Right cardiac atrium (tissue), 5 donors: ENCODE results near the gene GATA6. TPM values are rescaled to one million over a fixed set of nuclear protein-coding genes. Genes with fewer than 3 reads are reported as not detected.

Experiments
- ATAC-seq, 2 donors: fragments of 200-7000 bp; cut with Tn5 transposase; one replicate each; pipeline versions ENCODE4 v1.8.0 to v1.9.1; 2020; ENCODE audit warnings: moderate library complexity in 2 of 2, mild to moderate bottlenecking in 1 of 2
- DNase-seq, 3 donors: peaks; one replicate each; pipeline ENCODE4 v3.0.0-alpha.2; 2020
- H3K27ac ChIP-seq: one replicate; pipeline ENCODE4 v1.5.1; 2013; ENCODE audit warnings: mild to moderate bottlenecking, low read length, control low read depth, moderate library complexity
- H3K27me3 ChIP-seq: one replicate; pipeline ENCODE4 v1.6.1; 2013; ENCODE audit not compliant: control insufficient read depth, insufficient read depth
- H3K4me1 ChIP-seq: one replicate; pipeline ENCODE4 v1.6.1; 2013; ENCODE audit warnings: low read length; ENCODE audit not compliant: control insufficient read depth, insufficient read depth
- H3K4me3 ChIP-seq: one replicate; pipeline ENCODE4 v1.5.1; 2013; ENCODE audit warnings: low read length, control low read depth
- H3K9me3 ChIP-seq: one replicate; pipeline ENCODE4 v1.6.1; 2013; ENCODE audit warnings: low read length; ENCODE audit not compliant: control insufficient read depth
- whole genome bisulfite sequencing: extraction: QIAGEN DNeasy Blood & Tissue Kit; methylation state at CpG from one replicate; pipeline ENCODE4 v1.1.7; 2013; 5-methylcytosine and 5-hydroxymethylcytosine counted together
- intact Hi-C, 4 donors: fragments of 100-400 bp; cut with DNase I; formaldehyde crosslinking; loops; one replicate each; pipeline versions ENCODE4 v1.11.0 to v1.14.0; 2022 to 2023
- polyA plus RNA-seq: library from polyadenylated mRNA; stranded (reverse); fragments of 200-250 nt; gene quantifications from one replicate; pipeline ENCODE4 v1.2.3, GENCODE V29; 2013
- total RNA-seq, 4 donors: library from RNA; stranded (reverse); fragmentation: NEBNext Ultra II Directional; extraction: Animal tissue kit (Norgen Biotek cat#: 25700); gene quantifications; one replicate each; pipeline ENCODE4 v1.2.1, GENCODE V29; 2021
- donor health status: healthy with polysubstance abuse.
- donor health status: DM: no; HTN: yes; CAD: no.
- donor health status: DM: no; HTN: no; CAD: no.
- donor health status: DM: no; HTN: yes; CAD: no; lungs with severe emphysema.
- donor health status: DM: yes; HTN: yes; CAD: no.

Gene GATA6
- total and polyA plus RNA-seq, 5 donors = 52.4 to 85.8 (median 73.6) TPM

DNA sequence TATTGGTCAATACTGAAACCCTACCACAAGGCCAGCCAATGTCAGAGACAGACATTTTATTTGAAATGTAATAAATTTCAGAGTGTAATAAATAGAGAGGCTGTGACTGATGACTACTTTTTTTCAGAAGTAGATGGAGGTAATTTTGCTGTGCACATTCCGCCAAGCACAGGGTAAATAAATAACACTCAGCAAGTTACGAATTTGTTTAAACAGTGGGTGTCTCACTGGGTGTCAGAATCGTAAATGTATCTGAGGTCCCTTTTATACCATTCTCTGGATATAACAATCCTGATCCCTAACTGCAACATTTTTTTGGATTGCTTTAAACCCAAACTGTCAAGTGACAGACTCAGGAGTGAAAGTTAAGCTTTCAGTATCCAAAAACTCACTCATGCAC lies 74.1 kb downstream of the GATA6 start:
- WGBS = 94% methylated on average over 3 of the region's 3 CpGs
- ATAC-seq (no peak), DNase-seq (no peak)
- intact Hi-C loops = no loop called here
- H3K9me3 ChIP-seq = no peaks in the 10 kb centered on the region
- no peaks in the 10 kb centered on the region for H3K4me1 ChIP-seq
- no peaks in the 10 kb centered on the region for H3K27me3 ChIP-seq
- H3K27ac ChIP-seq = no peak overlapping the region
- no peak overlapping the region for H3K4me3 ChIP-seq

DNA sequence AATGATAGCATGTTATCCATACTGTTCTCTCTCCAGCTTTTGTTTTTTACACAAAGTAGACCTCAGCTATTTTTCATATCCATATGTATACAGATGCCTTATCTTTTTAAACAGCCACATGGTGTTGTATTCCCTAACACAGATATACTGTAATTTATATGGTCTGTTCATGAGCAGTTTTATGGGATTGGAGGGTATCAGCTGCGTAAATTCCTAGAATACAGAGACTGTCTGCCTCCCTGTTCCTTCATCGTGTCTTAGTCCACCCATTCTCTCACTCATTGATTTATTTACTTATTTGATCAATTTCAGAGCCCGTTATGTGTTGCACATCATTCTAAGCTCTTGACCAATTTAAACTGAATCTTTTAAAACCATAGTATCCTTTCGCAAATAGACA lies 80.6 kb downstream of the GATA6 start:
- WGBS = 95% methylated on average over 4 of the region's 4 CpGs

DNA sequence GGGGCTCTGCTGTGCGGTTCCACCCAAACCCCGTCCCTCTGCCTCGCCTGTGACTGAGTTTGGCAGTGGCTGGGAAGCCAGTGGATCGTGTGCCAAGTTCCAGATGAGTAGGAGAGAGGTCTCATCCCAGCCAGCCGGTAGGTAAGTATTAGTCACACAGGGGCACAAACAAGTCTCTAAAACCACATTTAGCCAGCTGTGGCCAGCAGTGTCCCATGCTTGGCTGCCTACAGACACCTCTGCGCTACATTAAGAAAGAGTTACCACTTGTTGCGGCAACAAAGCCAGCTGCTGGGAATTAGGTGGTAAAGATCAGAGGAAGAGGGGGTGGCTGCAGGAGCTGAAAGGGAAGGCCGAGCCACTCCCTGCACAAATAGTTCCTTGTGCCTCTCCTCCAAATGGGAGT lies 81.2 kb downstream of the GATA6 start:
- no peaks in the 10 kb centered on the region for H3K9me3 ChIP-seq
- no peak for ATAC-seq
- H3K27me3 ChIP-seq = no peaks in the 10 kb centered on the region
- H3K4me1 ChIP-seq = peaks cover 2% of the 10 kb centered on the region
- peak in 1 of 3 donors; percentile 56 for DNase-seq
- WGBS = 73% methylated on average over 8 of the region's 8 CpGs
- H3K27ac ChIP-seq = no peak overlapping the region
- intact Hi-C loops = no loop called here
- no peak overlapping the region for H3K4me3 ChIP-seq

More for the DNA sequence above, 80.6 kb downstream of the GATA6 start:
- Histone ChIP-seq H3K27me3 (no peaks in the 10 kb centered on the region), H3K4me3 (no peak overlapping the region), H3K27ac (no peak overlapping the region), H3K9me3 (no peaks in the 10 kb centered on the region), H3K4me1 (peaks cover 2% of the 10 kb centered on the region)
- DNase-seq = no peak
- no peak for ATAC-seq
- intact Hi-C loops = no loop called here

Other genes with a start within 250 kb of the GATA6 start
- gene CTAGE1, start 248.3 kb downstream of the GATA6 start, total RNA-seq = under 1 TPM in 1 of 4 donors, not detected in 3; 0.09 TPM
- gene CTAGE1, start 248.3 kb downstream of the GATA6 start, polyA plus RNA-seq = 0.07 TPM